ENCODE data around the gene DNM1L.

Gene DNM1L

DNA sequence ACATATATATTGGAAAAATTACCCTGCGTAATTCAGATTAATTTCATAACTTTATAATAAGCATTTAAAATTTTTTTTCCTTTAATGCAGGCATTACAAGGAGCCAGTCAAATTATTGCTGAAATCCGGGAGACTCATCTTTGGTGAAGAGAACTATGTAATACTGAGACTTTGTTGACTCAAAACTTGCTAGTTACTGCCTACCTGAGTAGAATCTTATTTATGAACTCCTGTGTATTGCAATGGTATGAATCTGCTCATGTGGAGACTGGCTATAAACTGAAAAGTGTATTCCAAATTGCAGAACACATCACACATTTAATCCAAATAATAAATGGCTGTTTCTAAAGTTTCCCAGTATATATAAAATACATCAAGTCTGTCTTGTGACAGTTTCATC is 64.2 kb downstream of the DNM1L start:
- Histone ChIP-seq H3K4me1 (ENCODE audit: control insufficient read depth in 5 of 5, insufficient read depth in 5 of 5, low read length in 5 of 5) (no peaks in the 10 kb centered on the region), H3K9ac (ENCODE audit: low read length in 5 of 5) (no peak overlapping the region), H3K9me3 (ENCODE audit: control insufficient read depth in 5 of 5, low read length in 5 of 5) (no peaks in the 10 kb centered on the region), H3K36me3 (ENCODE audit: control insufficient read depth in 5 of 5, insufficient read depth in 5 of 5, low read length in 5 of 5) (peaks cover 61 to 93% (median 74%) of the 10 kb centered on the region in 5 donors), H3K27me3 (ENCODE audit: control insufficient read depth in 5 of 5, insufficient read depth in 4 of 5, low read length in 5 of 5) (no peaks in the 10 kb centered on the region), H3K4me3 (ENCODE audit: low read depth in 1 of 5, low read length in 5 of 5) (no peak overlapping the region), H3K27ac (ENCODE audit: low read depth, low read length) (no peak overlapping the region)

- Histone ChIP-seq H3K4me1 (ENCODE audit: control insufficient read depth in 5 of 5, insufficient read depth in 5 of 5, low read length in 5 of 5) (peaks cover 3 to 28% (median 22%) of the 10 kb centered on the region in 5 donors), H3K36me3 (ENCODE audit: control insufficient read depth in 5 of 5, insufficient read depth in 5 of 5, low read length in 5 of 5) (peaks cover 19 to 45% (median 33%) of the 10 kb centered on the region in 5 donors), H3K9ac (ENCODE audit: low read length in 5 of 5) (peak overlapping the region in 4 of 5 donors; percentile 2 to 91 (median 40)), H3K9me3 (ENCODE audit: control insufficient read depth in 5 of 5, low read length in 5 of 5) (no peaks in the 10 kb centered on the region), H3K27me3 (ENCODE audit: control insufficient read depth in 5 of 5, insufficient read depth in 4 of 5, low read length in 5 of 5) (no peaks in the 10 kb centered on the region), H3K4me3 (ENCODE audit: low read depth in 1 of 5, low read length in 5 of 5) (peak overlapping the region in 3 of 5 donors; percentile 23 to 98 (median 79)), H3K27ac (ENCODE audit: low read depth, low read length) (peak overlapping the region; percentile 87)
Measured at GRCh38 chr12:32753605-32754004, 74.5 kb downstream of the DNM1L start.

- Histone ChIP-seq H3K36me3 (ENCODE audit: control insufficient read depth in 5 of 5, insufficient read depth in 5 of 5, low read length in 5 of 5) (peaks cover 14 to 41% (median 29%) of the 10 kb centered on the region in 5 donors), H3K27ac (ENCODE audit: low read depth, low read length) (peak overlapping the region; percentile 87)
Measured at GRCh38 chr12:32754111-32754510, 75.0 kb downstream of the DNM1L start.

GRCh38 chr12:32755051-32755653 is 76.1 kb downstream of the DNM1L start:
- Histone ChIP-seq H3K27ac (ENCODE audit: low read depth, low read length) (peak overlapping the region; percentile 87), H3K27me3 (ENCODE audit: control insufficient read depth in 5 of 5, insufficient read depth in 4 of 5, low read length in 5 of 5) (no peaks in the 10 kb centered on the region)

More at GRCh38 chr12:32754111-32754510, 75.0 kb downstream of the DNM1L start:
- no peaks in the 10 kb centered on the region for H3K27me3 ChIP-seq (ENCODE audit: control insufficient read depth in 5 of 5, insufficient read depth in 4 of 5, low read length in 5 of 5)
- H3K4me1 ChIP-seq (ENCODE audit: control insufficient read depth in 5 of 5, insufficient read depth in 5 of 5, low read length in 5 of 5) = peaks cover 3 to 28% (median 22%) of the 10 kb centered on the region in 5 donors
- peak overlapping the region; percentile 79 to 100 (median 98) for H3K4me3 ChIP-seq (ENCODE audit: low read depth in 1 of 5, low read length in 5 of 5)
- peak overlapping the region in 3 of 5 donors; percentile 2 to 91 (median 56) for H3K9ac ChIP-seq (ENCODE audit: low read length in 5 of 5)
- H3K9me3 ChIP-seq (ENCODE audit: control insufficient read depth in 5 of 5, low read length in 5 of 5) = no peaks in the 10 kb centered on the region

DNA sequence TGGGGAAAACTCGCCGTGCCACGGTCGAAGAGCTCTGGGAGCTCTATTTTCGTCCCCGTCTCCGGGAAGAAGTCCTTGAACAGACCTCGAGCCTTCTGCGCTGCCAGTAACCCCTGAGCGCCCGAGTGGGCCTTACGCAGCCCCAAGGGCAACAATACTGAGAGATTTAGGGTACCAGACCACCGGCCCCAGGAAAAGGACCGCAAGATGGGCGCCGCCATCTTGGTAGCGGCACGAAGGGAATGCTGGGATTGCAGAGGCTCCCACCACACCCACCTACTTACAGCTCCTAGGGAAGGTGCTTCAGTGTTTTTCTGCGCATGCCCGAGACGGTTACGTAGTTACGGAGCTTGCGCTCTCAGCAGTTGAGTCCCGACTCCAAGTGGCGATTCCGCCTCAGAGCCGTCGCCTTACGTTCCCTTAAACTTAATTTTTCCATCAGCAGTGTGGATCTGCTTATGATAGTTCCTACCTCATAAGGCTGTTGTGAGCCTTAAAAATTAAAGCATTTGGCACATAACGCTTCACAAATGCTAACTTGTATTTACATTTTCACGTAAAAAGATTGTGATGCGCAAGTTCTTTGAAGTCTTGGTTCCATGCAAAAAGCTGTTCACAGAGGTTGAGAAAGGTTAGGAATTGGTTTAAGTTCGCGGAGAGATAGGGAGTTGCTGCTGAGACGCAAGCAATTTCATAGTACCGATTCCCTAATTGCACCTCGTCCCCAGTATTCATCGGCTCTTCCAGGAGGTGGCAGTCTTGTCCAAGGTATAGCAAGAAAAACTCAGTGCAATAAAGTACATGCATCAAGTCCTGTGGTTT is 76.8 kb downstream of the DNM1L start, which contains the start of gene YARS2:
YARS2 (minus strand) TSS at position 244 of the 822 bp plus-strand sequence; CDS start at position 221, 23 bp downstream.
- Histone ChIP-seq H3K4me3 (ENCODE audit: low read depth in 1 of 5, low read length in 5 of 5) (peak within 1 kb of the TSS; percentile 79 to 100 (median 98)), H3K4me1 (ENCODE audit: control insufficient read depth in 5 of 5, insufficient read depth in 5 of 5, low read length in 5 of 5) (peaks cover 3 to 28% (median 22%) of the 10 kb centered on the region in 5 donors), H3K9ac (ENCODE audit: low read length in 5 of 5) (peak within 1 kb of the TSS; percentile 53 to 96 (median 91))

More at GRCh38 chr12:32755051-32755653, 76.1 kb downstream of the DNM1L start:
- peaks cover 9 to 31% (median 19%) of the 10 kb centered on the region in 5 donors for H3K36me3 ChIP-seq (ENCODE audit: control insufficient read depth in 5 of 5, insufficient read depth in 5 of 5, low read length in 5 of 5)
- H3K4me3 ChIP-seq (ENCODE audit: low read depth in 1 of 5, low read length in 5 of 5) = peak overlapping the region; percentile 79 to 100 (median 98)
- H3K9ac ChIP-seq (ENCODE audit: low read length in 5 of 5) = peak overlapping the region; percentile 53 to 96 (median 91)
- H3K9me3 ChIP-seq (ENCODE audit: control insufficient read depth in 5 of 5, low read length in 5 of 5) = no peaks in the 10 kb centered on the region
- peaks cover 3 to 28% (median 22%) of the 10 kb centered on the region in 5 donors for H3K4me1 ChIP-seq (ENCODE audit: control insufficient read depth in 5 of 5, insufficient read depth in 5 of 5, low read length in 5 of 5)

DNA sequence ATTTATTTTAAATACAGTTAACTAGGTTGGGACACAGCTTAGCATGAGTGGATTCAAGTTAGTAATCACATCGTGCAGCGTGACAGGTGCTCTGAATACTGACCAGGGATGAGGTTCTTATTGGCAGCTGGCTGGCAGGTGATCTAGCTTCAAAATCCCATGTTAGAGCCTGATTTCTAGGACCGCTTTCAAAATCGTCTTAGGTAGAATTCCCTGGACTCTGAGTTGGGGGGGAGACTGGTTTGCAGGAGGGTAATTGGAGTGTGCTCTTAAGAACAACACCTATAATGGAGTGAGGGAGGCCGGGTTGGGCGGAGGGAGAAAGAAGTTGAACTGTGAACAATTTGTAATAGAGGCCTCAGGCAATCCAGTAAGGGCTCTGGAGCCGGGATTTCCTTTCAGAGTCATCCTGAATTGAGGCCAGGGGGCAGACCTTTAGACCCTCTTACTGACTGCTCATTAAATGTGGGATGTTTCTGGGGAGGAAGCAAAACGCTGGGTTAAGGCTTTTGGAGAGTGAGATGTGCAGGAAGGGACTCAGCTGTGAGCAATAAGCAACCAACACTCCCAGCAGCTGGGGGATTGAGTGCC is 77.5 kb downstream of the DNM1L start:
- peaks cover 0 to 2% (median 0%) of the 10 kb centered on the region in 5 donors for H3K27me3 ChIP-seq (ENCODE audit: control insufficient read depth in 5 of 5, insufficient read depth in 4 of 5, low read length in 5 of 5)
- peak overlapping the region in 4 of 5 donors; percentile 79 to 100 (median 98) for H3K4me3 ChIP-seq (ENCODE audit: low read depth in 1 of 5, low read length in 5 of 5)
- H3K9ac ChIP-seq (ENCODE audit: low read length in 5 of 5) = peak overlapping the region in 1 of 5 donors; percentile 92
- H3K27ac ChIP-seq (ENCODE audit: low read depth, low read length) = peak overlapping the region; percentile 87
- H3K9me3 ChIP-seq (ENCODE audit: control insufficient read depth in 5 of 5, low read length in 5 of 5) = no peaks in the 10 kb centered on the region
- peaks cover 3 to 28% (median 23%) of the 10 kb centered on the region in 5 donors for H3K4me1 ChIP-seq (ENCODE audit: control insufficient read depth in 5 of 5, insufficient read depth in 5 of 5, low read length in 5 of 5)
- H3K36me3 ChIP-seq (ENCODE audit: control insufficient read depth in 5 of 5, insufficient read depth in 5 of 5, low read length in 5 of 5) = peaks cover 5 to 17% (median 9%) of the 10 kb centered on the region in 5 donors

More for the DNA sequence above, 76.8 kb downstream of the DNM1L start, which contains the start of gene YARS2:
- Histone ChIP-seq H3K27me3 (ENCODE audit: control insufficient read depth in 5 of 5, insufficient read depth in 4 of 5, low read length in 5 of 5) (no peaks in the 10 kb centered on the region), H3K9me3 (ENCODE audit: control insufficient read depth in 5 of 5, low read length in 5 of 5) (no peaks in the 10 kb centered on the region), H3K36me3 (ENCODE audit: control insufficient read depth in 5 of 5, insufficient read depth in 5 of 5, low read length in 5 of 5) (peaks cover 9 to 24% (median 13%) of the 10 kb centered on the region in 5 donors), H3K27ac (ENCODE audit: low read depth, low read length) (peak within 1 kb of the TSS; percentile 87)

DNA sequence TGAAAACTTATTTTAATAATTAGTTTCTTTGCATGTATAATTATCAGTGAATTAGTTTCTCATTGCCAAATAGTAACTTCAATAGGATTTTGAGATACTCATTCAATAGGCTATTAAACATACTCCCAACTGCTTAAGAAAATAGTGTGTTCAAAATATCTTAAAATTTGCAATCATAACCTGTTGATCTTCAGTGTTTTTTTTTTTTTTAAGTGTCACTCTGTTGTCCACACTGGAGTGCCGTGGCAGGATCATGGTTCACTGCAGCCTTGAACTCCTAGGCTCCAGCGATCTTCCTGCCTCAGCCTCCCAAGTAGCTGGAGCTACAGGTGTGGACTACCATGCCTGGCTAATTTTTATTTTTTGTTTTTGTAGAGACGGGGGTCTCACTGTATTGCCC is 78.1 kb downstream of the DNM1L start:
- Histone ChIP-seq H3K27ac (ENCODE audit: low read depth, low read length) (no peak overlapping the region), H3K9me3 (ENCODE audit: control insufficient read depth in 5 of 5, low read length in 5 of 5) (no peaks in the 10 kb centered on the region), H3K36me3 (ENCODE audit: control insufficient read depth in 5 of 5, insufficient read depth in 5 of 5, low read length in 5 of 5) (peaks cover 0 to 11% (median 5%) of the 10 kb centered on the region in 5 donors), H3K4me3 (ENCODE audit: low read depth in 1 of 5, low read length in 5 of 5) (no peak overlapping the region), H3K27me3 (ENCODE audit: control insufficient read depth in 5 of 5, insufficient read depth in 4 of 5, low read length in 5 of 5) (peaks cover 0 to 2% (median 0%) of the 10 kb centered on the region in 5 donors), H3K9ac (ENCODE audit: low read length in 5 of 5) (no peak overlapping the region), H3K4me1 (ENCODE audit: control insufficient read depth in 5 of 5, insufficient read depth in 5 of 5, low read length in 5 of 5) (peaks cover 3 to 28% (median 23%) of the 10 kb centered on the region in 5 donors)

DNA sequence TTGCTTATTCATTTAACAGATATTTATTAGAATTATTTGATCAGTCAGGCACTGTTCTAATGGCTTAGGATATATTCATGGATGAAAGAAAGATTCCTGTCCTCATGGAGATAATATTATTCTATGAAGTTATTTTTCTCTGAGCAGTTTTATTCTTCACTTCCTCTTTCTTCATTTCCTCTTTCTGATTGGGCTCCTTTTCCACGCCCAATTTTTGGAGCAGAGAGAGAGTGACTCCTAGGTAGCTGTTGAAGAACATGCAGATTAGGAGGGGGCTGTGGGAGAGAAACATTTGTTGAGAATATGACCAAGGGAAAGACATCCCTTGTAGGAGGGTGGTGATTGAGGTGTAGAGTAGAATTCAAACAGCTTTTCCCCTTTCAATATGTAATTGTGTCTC is 82.6 kb downstream of the DNM1L start:
- H3K9ac ChIP-seq (ENCODE audit: low read length in 5 of 5) = no peak overlapping the region
- no peak overlapping the region for H3K4me3 ChIP-seq (ENCODE audit: low read depth in 1 of 5, low read length in 5 of 5)
- peaks cover 0 to 2% (median 0%) of the 10 kb centered on the region in 5 donors for H3K27me3 ChIP-seq (ENCODE audit: control insufficient read depth in 5 of 5, insufficient read depth in 4 of 5, low read length in 5 of 5)
- H3K4me1 ChIP-seq (ENCODE audit: control insufficient read depth in 5 of 5, insufficient read depth in 5 of 5, low read length in 5 of 5) = peaks cover 0 to 3% (median 0%) of the 10 kb centered on the region in 5 donors
- no peaks in the 10 kb centered on the region for H3K9me3 ChIP-seq (ENCODE audit: control insufficient read depth in 5 of 5, low read length in 5 of 5)
- no peak overlapping the region for H3K27ac ChIP-seq (ENCODE audit: low read depth, low read length)
- no peaks in the 10 kb centered on the region for H3K36me3 ChIP-seq (ENCODE audit: control insufficient read depth in 5 of 5, insufficient read depth in 5 of 5, low read length in 5 of 5)

GRCh38 chr12:32765906-32766305 is 86.8 kb downstream of the DNM1L start:
- no peaks in the 10 kb centered on the region for H3K36me3 ChIP-seq (ENCODE audit: control insufficient read depth in 5 of 5, insufficient read depth in 5 of 5, low read length in 5 of 5)
- H3K4me1 ChIP-seq (ENCODE audit: control insufficient read depth in 5 of 5, insufficient read depth in 5 of 5, low read length in 5 of 5) = peaks cover 0 to 3% (median 0%) of the 10 kb centered on the region in 5 donors
- no peak overlapping the region for H3K4me3 ChIP-seq (ENCODE audit: low read depth in 1 of 5, low read length in 5 of 5)
- H3K9ac ChIP-seq (ENCODE audit: low read length in 5 of 5) = no peak overlapping the region
- no peaks in the 10 kb centered on the region for H3K9me3 ChIP-seq (ENCODE audit: control insufficient read depth in 5 of 5, low read length in 5 of 5)
- peaks cover 0 to 2% (median 2%) of the 10 kb centered on the region in 5 donors for H3K27me3 ChIP-seq (ENCODE audit: control insufficient read depth in 5 of 5, insufficient read depth in 4 of 5, low read length in 5 of 5)
- H3K27ac ChIP-seq (ENCODE audit: low read depth, low read length) = no peak overlapping the region
